A673 (cell line): Measurements from ENCODE around the gene FAM89A.

ENCODE experiments used
- CTCF ChIP-seq: fragments of 300-800, 200-600 bp; sonication (generic); conservative IDR thresholded peaks from 2 replicates; pipeline ENCODE4 v1.5.1; 2017; ENCODE audit warnings: low read depth, mild to moderate bottlenecking, antibody characterized with exemption, low read length, moderate library complexity, mixed read lengths
- EZH2 ChIP-seq: fragments of 200-600 bp; sonication (generic); IDR thresholded peaks from 2 replicates; pipeline ENCODE4 v1.6.1; 2017; ENCODE audit warnings: borderline replicate concordance, low read depth, mild to moderate bottlenecking, mixed read lengths, antibody characterized with exemption, low read length; ENCODE audit not compliant: poor library complexity, severe bottlenecking

- no peak for TF ChIP-seq CTCF
- TF ChIP-seq EZH2 = no peak
These were observed 20.3 kb downstream of the FAM89A start for GRCh38 chr1:231019711-231020110.
